NCI-H1436 (cell line): Measurements from ENCODE around the gene GDF11.
"Not testable (repeated sequence)": the region's sequence is repeated elsewhere in the genome, so short reads cannot be mapped to it uniquely, and the experiment has no call there.

Experiments used
- DNase-seq: peaks from one replicate; lab custom pipeline; 2025; lab: John Stamatoyannopoulos, UW

Gene GDF11

DNA sequence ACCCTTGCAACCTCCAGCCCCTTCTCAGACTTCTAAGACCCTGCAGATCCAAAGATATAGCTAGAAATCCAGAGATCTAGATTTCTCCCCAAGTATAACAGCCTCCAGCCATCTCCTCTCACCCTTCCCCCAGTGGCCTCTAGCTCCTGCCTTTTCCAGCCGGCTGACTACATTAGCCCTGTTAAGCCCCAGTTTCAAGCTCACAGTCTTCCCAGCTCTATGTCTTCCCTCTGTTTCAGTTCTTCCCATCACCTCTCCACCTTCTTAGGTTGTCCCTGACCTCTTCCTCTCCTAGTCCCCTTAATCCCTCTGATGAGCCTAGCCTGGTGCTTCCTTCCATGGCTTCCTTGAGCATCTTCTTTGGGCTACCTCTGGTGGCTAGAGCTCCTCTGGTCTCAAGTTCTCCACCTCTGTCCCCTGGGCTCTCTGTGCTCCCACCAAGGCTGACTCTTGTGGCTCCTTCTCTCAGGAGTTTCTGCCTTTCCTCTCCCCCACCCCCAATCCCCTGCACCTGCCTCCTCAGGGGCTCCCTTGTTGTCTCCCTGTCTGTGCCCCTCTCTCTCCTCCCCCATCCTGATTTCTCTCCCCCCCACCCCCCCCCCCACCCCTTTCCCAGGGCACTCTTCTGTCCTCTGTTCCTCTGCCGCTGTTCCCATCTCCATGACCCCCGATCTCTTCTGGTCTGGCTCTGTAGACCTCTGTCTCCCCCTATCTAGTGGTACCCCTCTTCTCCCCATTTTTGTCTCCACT is 816 bp upstream of the GDF11 start:
- no peak for DNase-seq

DNA sequence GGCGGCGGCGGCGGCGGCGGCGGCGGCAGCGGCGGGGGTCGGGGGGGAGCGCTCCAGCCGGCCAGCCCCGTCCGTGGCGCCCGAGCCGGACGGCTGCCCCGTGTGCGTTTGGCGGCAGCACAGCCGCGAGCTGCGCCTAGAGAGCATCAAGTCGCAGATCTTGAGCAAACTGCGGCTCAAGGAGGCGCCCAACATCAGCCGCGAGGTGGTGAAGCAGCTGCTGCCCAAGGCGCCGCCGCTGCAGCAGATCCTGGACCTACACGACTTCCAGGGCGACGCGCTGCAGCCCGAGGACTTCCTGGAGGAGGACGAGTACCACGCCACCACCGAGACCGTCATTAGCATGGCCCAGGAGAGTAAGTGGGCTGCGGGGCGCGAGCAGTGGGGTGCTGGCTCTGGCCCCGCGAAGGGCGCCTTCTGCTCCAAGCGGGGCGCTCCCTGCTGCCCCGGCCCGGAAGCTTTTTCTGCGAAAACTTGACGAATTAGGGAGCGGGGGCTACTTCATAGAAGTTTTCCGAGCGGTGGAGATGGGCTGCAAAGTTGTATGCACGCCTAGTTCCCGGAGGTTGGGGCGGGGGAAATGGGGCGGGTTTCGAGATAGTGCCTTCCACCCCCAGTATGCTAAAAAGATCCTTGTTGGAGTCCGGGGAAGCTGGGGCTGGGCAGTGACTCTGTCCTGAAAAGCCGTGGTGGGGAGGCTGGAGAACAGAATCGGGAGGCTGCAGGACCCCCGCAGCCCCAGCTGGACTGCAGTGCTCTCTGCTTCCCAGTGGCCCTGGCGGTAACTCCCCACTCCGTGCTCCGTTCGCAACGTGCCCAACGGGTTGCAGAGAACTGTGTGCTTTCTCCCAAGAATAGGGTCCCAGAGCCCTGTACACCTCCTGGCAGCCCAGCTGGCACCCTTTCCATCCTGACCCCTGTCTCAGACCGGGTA is 751 bp downstream of the GDF11 start:
- no peak for DNase-seq

GRCh38 chr12:55744340-55745030 is 1.6 kb downstream of the GDF11 start:
- DNase-seq = no peak

DNA sequence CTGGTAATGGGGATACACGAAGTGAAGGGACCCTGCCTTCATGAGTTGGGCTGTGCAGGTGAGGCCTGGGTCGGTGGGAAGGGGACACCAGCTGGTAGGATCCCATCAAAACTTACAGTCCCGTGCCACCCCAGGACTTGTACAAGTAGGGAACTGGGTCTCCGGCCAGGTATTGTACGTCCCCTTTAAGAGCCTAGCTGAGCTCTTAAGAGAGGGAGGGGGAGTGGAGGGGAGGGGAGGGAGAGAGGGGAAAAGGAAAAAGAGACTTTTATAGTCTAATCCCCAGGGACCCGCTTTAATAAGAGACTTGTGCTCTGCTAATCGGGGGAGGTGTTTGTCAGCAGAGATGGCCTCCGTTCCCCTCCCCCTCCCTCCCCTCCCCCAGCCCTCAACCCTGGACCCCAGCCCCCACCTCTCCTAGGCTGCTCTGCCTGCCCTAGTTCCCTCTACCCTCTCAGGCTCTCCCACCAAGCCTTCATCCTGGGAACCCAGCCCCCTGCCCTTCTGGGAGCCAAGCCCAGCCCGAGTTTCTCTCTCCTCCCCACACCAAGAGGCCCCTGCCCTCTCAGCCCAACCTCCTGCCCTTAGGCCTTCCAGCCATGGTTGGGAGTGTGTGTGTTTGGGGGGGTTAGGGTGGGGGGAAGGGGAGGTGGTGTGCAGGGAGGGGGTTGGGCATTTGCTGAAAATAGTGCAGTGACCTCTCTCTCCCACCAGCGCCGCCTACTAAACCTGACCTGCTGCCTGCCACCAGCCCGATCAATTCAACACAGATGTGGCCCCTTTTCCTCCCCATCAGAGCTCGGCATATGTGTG is 2.6 kb downstream of the GDF11 start:
- peak; percentile 94 for DNase-seq

- DNase-seq = no peak
These were observed 3.4 kb downstream of the GDF11 start for GRCh38 chr12:55746174-55746912.

DNA sequence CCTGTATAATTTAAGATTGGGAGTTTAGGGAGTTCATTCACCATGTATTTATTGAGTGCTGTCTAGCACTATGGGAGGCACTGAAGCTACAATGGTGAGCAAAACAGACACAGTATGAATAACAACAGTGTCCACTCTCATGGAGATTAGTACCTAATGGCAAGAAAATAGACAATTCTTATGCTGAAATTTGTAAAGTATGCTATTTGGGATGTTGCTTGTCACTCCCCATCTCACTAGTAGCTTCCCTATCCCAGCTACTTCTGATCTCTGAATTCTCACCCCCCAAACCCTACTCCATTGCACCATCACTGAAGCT is 4.0 kb downstream of the GDF11 start:
- no peak for DNase-seq

DNA sequence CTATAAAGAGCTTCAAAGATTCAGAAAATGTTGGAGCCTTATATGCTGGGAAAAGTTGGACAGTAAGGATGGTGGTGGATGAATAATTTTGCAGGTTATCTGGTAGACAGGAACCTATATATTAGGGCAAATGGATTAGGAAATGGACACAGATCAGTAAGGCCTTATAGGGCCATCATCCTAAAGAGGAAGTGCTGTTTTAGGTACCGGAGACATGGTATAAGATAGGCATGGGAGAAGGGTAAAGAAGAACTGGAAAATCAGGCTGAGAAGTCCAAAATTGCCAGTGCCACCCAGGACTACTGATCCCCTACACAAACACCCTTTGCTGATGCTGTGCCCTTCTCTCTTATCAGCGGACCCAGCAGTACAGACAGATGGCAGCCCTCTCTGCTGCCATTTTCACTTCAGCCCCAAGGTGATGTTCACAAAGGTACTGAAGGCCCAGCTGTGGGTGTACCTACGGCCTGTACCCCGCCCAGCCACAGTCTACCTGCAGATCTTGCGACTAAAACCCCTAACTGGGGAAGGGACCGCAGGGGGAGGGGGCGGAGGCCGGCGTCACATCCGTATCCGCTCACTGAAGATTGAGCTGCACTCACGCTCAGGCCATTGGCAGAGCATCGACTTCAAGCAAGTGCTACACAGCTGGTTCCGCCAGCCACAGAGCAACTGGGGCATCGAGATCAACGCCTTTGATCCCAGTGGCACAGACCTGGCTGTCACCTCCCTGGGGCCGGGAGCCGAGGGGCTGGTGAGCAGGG is 5.5 kb downstream of the GDF11 start:
- DNase-seq = no peak

DNA sequence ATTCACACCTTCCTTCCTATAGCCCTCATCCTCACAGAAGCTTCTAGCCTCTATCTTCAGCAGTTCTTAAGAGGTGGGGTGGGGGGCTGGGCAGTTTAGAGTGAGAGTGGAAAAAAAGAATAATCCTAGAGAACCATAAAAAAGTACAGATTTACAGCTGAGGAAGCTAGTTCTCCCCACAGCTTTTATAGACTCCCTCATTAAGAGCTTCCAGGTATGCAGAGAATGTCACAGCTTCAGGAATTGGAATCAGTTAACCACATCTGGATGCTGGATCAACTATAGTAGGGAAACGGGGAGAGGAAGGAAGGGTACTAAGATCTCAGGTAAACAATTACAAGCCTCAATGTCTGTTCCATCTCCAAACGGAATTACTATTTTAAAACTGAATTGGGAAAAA is 12.3 kb downstream of the GDF11 start:
- no peak for DNase-seq

GRCh38 chr12:55757701-55758100 is 14.8 kb downstream of the GDF11 start:
- DNase-seq = no peak

DNA sequence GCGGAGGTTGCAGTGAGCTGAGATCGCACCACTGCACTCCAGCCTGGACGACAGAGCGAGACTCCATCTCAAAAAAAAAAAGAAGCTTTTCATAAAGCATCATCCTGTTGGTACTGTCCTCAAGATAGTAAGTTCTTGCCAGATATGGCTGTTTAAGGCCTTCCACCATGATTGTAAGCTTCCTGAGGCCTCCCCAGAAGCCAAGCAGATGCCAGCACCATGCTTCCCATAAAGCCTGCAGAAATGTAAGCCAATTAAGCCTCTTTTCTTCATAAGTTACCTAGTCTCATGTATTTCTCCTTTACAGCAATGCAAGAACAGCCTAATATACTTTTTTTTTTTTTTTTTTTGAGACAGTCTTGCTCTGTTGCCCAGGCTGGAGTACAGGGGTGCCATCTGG is 15.7 kb downstream of the GDF11 start:
- not testable (repeated sequence) for DNase-seq

DNA sequence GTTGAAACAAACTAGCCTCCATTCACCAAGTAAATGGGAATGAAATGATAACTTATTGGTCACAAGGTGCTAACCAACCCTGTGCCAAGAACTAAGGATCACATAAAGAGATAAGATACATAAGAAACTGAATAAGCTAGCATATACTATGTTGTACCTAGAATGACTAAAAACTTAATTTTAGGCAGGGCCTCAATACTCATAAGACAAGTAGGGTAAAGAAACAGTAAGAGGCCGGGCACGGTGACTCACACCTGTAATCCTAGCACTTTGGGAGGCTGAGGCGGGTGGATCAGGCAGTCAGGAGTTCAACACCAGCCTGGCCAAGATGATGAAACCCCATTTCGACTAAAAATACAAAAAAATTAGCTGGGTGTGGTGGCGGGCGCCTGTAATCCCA is 17.7 kb downstream of the GDF11 start:
- no peak for DNase-seq

- no peak for DNase-seq
These were observed 19.7 kb downstream of the GDF11 start for GRCh38 chr12:55762646-55763045.

- no peak for DNase-seq
These were observed 22.9 kb downstream of the GDF11 start for GRCh38 chr12:55765736-55766290.

DNA sequence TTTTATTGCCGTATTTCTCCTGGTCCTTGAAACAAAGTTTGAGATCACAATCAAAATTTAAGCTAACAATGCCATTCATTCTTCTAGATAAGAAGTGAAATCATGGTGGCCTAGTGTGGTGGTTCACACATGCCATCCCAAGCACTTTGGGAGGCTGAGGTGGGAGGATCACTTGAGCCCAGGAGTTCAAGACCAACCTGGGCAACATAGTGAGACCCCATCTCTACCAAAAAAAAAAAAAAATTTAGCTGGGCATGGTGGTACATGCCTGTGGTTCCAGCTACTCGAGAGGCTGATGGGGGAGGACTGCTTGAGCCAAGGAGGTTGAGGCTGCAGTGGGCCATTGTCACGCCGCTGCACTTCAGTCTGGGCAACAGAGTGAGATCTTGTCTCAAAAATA is 24.2 kb downstream of the GDF11 start:
- DNase-seq = no peak

DNA sequence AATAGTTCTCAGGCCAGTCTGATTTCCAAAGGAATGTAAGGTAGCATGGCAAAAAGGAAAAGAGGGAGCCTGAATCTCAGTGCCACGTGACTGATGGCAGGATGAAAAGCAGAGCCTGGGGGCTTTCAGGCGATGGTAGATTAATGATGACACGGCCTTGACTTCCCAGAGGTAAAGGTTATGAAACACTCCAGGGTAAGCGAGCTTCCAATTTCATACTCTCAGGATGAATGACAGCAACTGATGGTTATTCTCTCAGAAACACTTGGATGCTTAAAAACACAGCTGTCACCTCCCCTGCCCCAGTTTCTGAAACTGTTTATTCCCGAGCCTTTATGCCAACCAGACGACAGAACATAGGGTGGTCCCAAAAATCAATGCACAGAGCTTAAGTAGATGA is 28.8 kb downstream of the GDF11 start:
- no peak for DNase-seq

- no peak for DNase-seq
These were observed 34.9 kb downstream of the GDF11 start for GRCh38 chr12:55777856-55778255.

GRCh38 chr12:55780685-55781084 is 37.8 kb downstream of the GDF11 start:
- DNase-seq = no peak

GRCh38 chr12:55788546-55788945 is 45.6 kb downstream of the GDF11 start:
- DNase-seq = no peak

DNA sequence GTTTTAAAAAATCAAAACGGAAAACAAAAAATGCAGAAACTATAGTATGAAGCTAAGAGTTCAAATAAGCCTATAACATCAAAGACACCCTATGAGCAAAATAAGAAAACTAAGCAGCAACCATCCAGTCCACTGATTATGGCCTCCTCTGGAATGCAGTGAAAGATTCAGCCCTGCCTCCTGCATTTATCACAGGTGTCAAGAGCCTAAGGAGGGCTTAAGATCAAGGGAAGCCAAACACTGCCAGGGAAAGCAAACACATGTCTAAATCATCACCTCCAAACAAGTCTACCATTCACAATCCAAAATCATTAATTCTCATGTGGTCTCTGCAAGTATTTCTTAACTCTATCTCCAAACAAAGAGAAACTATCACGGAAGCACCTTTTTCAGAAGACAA is 46.2 kb downstream of the GDF11 start:
- no peak for DNase-seq

- no peak for DNase-seq
These were observed 47.0 kb downstream of the GDF11 start for GRCh38 chr12:55789893-55790292.
